Small intestine (tissue), 7 donors: ENCODE data around the gene MROH7. TPM values are rescaled to one million over a fixed set of nuclear protein-coding genes. Genes with fewer than 3 reads are reported as not detected.

ENCODE experiments used
- DNase-seq, 2 donors: peaks; one replicate each; pipeline versions ENCODE4 v3.0.0 to v3.0.0-alpha.2; 2013
- FAIRE-seq: peaks from 2 replicates; lab custom pipeline; 2012; peaks lifted over from hg19 to GRCh38; lab: Jason Lieb, UNC
- H3K27ac ChIP-seq, 3 donors: one replicate each; pipeline ENCODE4 v1.5.1; 2013; ENCODE audit warnings: low read length in 2 of 3, mild to moderate bottlenecking in 2 of 3, control low read depth in 1 of 3, inconsistent platforms in 1 of 3, low read depth in 1 of 3, moderate library complexity in 1 of 3
- H3K27me3 ChIP-seq, 3 donors: one replicate each; pipeline ENCODE4 v1.6.1; 2013; ENCODE audit warnings: low read length in 3 of 3, inconsistent platforms in 1 of 3; ENCODE audit not compliant: control insufficient read depth in 3 of 3, insufficient read depth in 3 of 3
- H3K36me3 ChIP-seq, 3 donors: one replicate each; pipeline ENCODE4 v1.6.1; 2013; ENCODE audit warnings: low read length in 3 of 3, inconsistent platforms in 1 of 3, low read depth in 1 of 3, mild to moderate bottlenecking in 1 of 3, moderate library complexity in 1 of 3; ENCODE audit not compliant: control insufficient read depth in 3 of 3, insufficient read depth in 2 of 3
- H3K4me1 ChIP-seq, 3 donors: one replicate each; pipeline ENCODE4 v1.6.1; 2013; ENCODE audit warnings: low read length in 2 of 3, inconsistent platforms in 1 of 3, low read depth in 1 of 3, mild to moderate bottlenecking in 1 of 3, moderate library complexity in 1 of 3; ENCODE audit not compliant: control insufficient read depth in 3 of 3, insufficient read depth in 2 of 3
- H3K4me3 ChIP-seq, 3 donors: one replicate each; pipeline ENCODE4 v1.5.1; 2013; ENCODE audit warnings: low read length in 3 of 3, control low read depth in 1 of 3, inconsistent platforms in 1 of 3, low read depth in 1 of 3, mild to moderate bottlenecking in 1 of 3, moderate library complexity in 1 of 3
- H3K9me3 ChIP-seq, 2 donors: one replicate each; pipeline ENCODE4 v1.6.1; 2013; ENCODE audit warnings: low read depth in 1 of 2, low read length in 1 of 2; ENCODE audit not compliant: control insufficient read depth in 2 of 2, insufficient read depth in 1 of 2
- WGBS, 3 donors: extraction: QIAGEN DNeasy Blood & Tissue Kit; methylation state at CpG; one replicate each; pipeline ENCODE4 v1.1.7; 2013; 5-methylcytosine and 5-hydroxymethylcytosine counted together
- polyA plus RNA-seq, 4 donors: library from polyadenylated mRNA; stranded (reverse) in 3 of 4; unstranded in 1 of 4; fragments of 200-250 nt in 3 of 4; fragments of 120-200 nt in 1 of 4; gene quantifications; one replicate each; pipeline versions ENCODE4 v1.2.1 to v1.2.3, GENCODE V29; 2013
- donor health status: healthy with polysubstance abuse.
- donor health status: control.
- donor health status: control.
- donor health status: Bipolar disorder and iron deficiency.
- donor health status: healthy.

MROH7 gene
- polyA plus RNA-seq, 4 donors, result 1.3 to 27.5 (median 6.6) TPM

GRCh38 chr1:54724771-54725170, 83.2 kb downstream of the MROH7 start:
- peaks cover 14 to 17% (median 15%) of the 10 kb centered on the region in 3 donors for H3K36me3 ChIP-seq

DNA sequence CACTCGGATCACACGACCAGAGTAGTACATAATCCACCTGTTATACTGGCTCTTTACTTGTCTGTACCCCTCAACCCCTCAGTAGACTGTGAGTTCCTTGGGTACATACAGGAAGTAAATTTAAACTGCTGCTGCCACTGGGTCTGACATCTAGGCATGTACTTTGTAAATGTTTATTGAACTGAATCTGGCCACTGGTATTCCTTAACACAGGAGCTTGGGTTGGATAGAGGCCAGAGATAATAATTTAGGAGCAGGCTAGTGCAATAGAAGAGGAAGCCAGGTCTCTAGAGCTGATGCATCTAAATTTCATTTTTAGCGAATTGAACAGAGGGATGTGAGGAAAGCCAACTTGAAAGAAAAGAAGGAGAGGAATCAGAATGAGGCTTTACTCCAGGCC, 86.4 kb downstream of the MROH7 start:
- Histone ChIP-seq H3K4me3 (no peak overlapping the region), H3K9me3 (peaks cover 0 to 11% of the 10 kb centered on the region in 2 donors), H3K27me3 (no peaks in the 10 kb centered on the region), H3K27ac (no peak overlapping the region), H3K4me1 (no peaks in the 10 kb centered on the region), H3K36me3 (peaks cover 10 to 30% (median 25%) of the 10 kb centered on the region in 3 donors)
- DNase-seq (no peak), FAIRE-seq (no peak)
- 87 to 89% (median 89%) methylated on average over 3 of the region's 3 CpGs for WGBS, 3 donors

More at GRCh38 chr1:54724771-54725170, 83.2 kb downstream of the MROH7 start:
- H3K4me3 ChIP-seq, result no peak overlapping the region
- no peaks in the 10 kb centered on the region for H3K27me3 ChIP-seq
- peaks cover 0 to 11% of the 10 kb centered on the region in 2 donors for H3K9me3 ChIP-seq
- DNase-seq (no peak), FAIRE-seq (no peak)
- 94 to 100% (median 100%) methylated on average over 1 of the region's 1 CpG for WGBS, 3 donors
- no peak overlapping the region for H3K27ac ChIP-seq
- H3K4me1 ChIP-seq, result no peaks in the 10 kb centered on the region

- Histone ChIP-seq H3K9me3 (no peaks in the 10 kb centered on the region), H3K27ac (no peak overlapping the region), H3K4me3 (no peak overlapping the region), H3K36me3 (peaks cover 12 to 61% (median 19%) of the 10 kb centered on the region in 3 donors), H3K4me1 (no peaks in the 10 kb centered on the region), H3K27me3 (no peaks in the 10 kb centered on the region)
- FAIRE-seq (no peak), DNase-seq (no peak)
- WGBS, 3 donors, result 92 to 94% (median 93%) methylated on average over 5 of the region's 5 CpGs
Measured at GRCh38 chr1:54736685-54737084, 95.1 kb downstream of the MROH7 start.

GRCh38 chr1:54738244-54738643, 96.7 kb downstream of the MROH7 start:
- WGBS, 3 donors, result 93 to 98% (median 95%) methylated on average over 6 of the region's 6 CpGs
- no peak overlapping the region for H3K27ac ChIP-seq
- no peaks in the 10 kb centered on the region for H3K4me1 ChIP-seq
- DNase-seq (no peak), FAIRE-seq (no peak)
- no peaks in the 10 kb centered on the region for H3K9me3 ChIP-seq
- H3K27me3 ChIP-seq, result no peaks in the 10 kb centered on the region
- no peak overlapping the region for H3K4me3 ChIP-seq
- peaks cover 17 to 63% (median 19%) of the 10 kb centered on the region in 3 donors for H3K36me3 ChIP-seq

- no peak overlapping the region for H3K4me3 ChIP-seq
- 90 to 94% (median 91%) methylated on average over 4 of the region's 4 CpGs for WGBS, 3 donors
- H3K27ac ChIP-seq, result no peak overlapping the region
- no peaks in the 10 kb centered on the region for H3K9me3 ChIP-seq
- H3K4me1 ChIP-seq, result no peaks in the 10 kb centered on the region
- FAIRE-seq (no peak), DNase-seq (no peak)
- peaks cover 15 to 73% (median 17%) of the 10 kb centered on the region in 3 donors for H3K36me3 ChIP-seq
- H3K27me3 ChIP-seq, result no peaks in the 10 kb centered on the region
Measured at GRCh38 chr1:54741531-54741930, 99.9 kb downstream of the MROH7 start.

GRCh38 chr1:54742282-54742681, 100.7 kb downstream of the MROH7 start:
- Histone ChIP-seq H3K27me3 (no peaks in the 10 kb centered on the region), H3K4me1 (no peaks in the 10 kb centered on the region), H3K4me3 (no peak overlapping the region), H3K36me3 (peaks cover 15 to 66% (median 16%) of the 10 kb centered on the region in 3 donors), H3K27ac (no peak overlapping the region), H3K9me3 (no peaks in the 10 kb centered on the region)
- DNase-seq, result no peak
- 71 to 79% (median 73%) methylated on average over 4 of the region's 4 CpGs for WGBS, 3 donors
- no peak for FAIRE-seq

DNA sequence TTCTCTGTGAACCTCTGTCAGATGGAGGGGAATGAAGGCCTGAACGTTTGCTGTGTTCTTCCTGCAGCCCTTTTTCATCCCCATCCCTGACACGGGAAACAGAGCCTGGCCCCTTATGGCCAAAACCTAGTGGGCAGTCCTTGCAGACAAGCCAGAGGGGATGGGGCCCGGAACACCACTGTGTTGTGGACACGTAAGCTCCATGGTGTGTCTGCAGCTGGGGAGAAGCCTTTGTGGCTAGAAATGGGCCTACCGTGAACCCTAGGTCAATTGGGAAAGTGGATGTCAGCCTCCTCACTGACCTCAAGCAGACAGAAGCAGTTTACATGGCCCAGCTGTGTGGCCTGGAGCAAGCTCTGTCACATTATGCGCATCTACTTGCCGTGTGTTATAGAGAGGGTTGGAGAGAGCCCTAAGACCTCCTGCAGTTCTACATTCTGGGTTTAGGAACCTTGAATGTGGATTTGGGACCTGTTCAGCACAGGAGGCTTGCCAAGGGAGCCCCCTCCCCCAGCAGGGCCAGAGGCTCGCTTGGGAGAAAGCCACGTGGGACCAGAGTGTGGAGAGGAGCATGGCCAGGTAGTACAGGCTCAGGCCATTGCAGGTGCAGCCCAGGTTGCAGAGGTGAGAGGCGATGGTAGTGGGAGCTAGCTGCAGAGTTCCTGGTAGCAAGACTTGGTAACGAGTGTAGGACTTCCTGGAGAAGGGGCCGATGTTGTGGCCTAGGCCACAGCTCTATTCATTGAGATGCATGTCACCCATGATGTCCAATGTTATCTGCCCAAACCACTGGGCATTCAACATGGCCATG, 102.0 kb downstream of the MROH7 start:
- no peak for FAIRE-seq
- peaks cover 11 to 53% (median 13%) of the 10 kb centered on the region in 3 donors for H3K36me3 ChIP-seq

DNA sequence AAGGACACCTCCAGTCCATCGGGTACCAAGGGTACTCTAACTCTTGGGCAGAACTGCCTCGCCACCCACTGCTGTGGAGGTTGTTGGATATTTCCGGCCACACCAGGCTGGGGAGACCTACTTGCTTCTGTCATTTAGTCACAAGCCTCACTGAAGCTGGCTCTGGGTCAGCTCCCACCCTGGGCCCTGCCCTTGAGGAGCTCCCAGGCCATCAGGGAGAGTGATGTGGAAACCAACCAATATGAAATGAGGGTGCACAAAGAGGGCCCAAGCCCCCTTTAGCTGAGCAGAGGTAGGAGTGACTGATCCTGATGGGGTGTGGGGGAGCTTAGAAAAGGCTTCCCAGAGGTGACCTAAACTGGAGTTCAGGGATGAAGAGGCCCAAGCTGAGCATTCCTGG, 103.1 kb downstream of the MROH7 start:
- Histone ChIP-seq H3K4me3 (no peak overlapping the region), H3K9me3 (no peaks in the 10 kb centered on the region), H3K4me1 (no peaks in the 10 kb centered on the region), H3K27ac (no peak overlapping the region), H3K27me3 (no peaks in the 10 kb centered on the region), H3K36me3 (peaks cover 11 to 49% (median 13%) of the 10 kb centered on the region in 3 donors)
- DNase-seq (no peak), FAIRE-seq (no peak)
- 90 to 94% (median 94%) methylated on average over 3 of the region's 3 CpGs for WGBS, 3 donors

More for the DNA sequence above, 102.0 kb downstream of the MROH7 start:
- Histone ChIP-seq H3K27me3 (no peaks in the 10 kb centered on the region), H3K27ac (no peak overlapping the region), H3K9me3 (no peaks in the 10 kb centered on the region), H3K4me3 (no peak overlapping the region), H3K4me1 (no peaks in the 10 kb centered on the region)
- WGBS, 3 donors, result 83 to 91% (median 85%) methylated on average over 12 of the region's 12 CpGs
- no peak for DNase-seq
